ENCODE results near the gene DMKN. TPM values are rescaled to one million over a fixed set of nuclear protein-coding genes. Genes with fewer than 3 reads are reported as not detected.

The DMKN gene
- total and polyA plus RNA-seq, 2 of the 8 experiments (the other 6 are each of a cell fraction or from before 2014, with no cell fraction given): 290 to 330 TPM

GRCh38 chr19:35545855-35546381 lies 32.5 kb upstream of the DMKN start (continued):
- TF ChIP-seq E2F6 (IDR thresholded peaks at IDR 0.05): 0 out of 2 replicates have a peak, but pooled peaks have one; percentile 5

All from H1 (cell line).